GM21447 (cell line): ENCODE results near the gene BAIAP2L1.

Experiments used
- ATAC-seq: cut with Tn5 transposase; IDR thresholded peaks from one replicate; pipeline ENCODE4 v1.9.1; 2021; ENCODE audit not compliant: unreplicated experiment

The BAIAP2L1 gene

GRCh38 chr7:98280791-98281756 is 119.8 kb downstream of the BAIAP2L1 start, which contains the start of gene BRI3:
Gene BRI3 (plus strand): TSS chr7:98281686. CDS start chr7:98281796, 110 bp downstream.
- peak; percentile 78 for ATAC-seq

- ATAC-seq: no peak
These were observed 120.6 kb downstream of the BAIAP2L1 start for GRCh38 chr7:98280296-98280695.

- no peak for ATAC-seq
These were observed 122.0 kb downstream of the BAIAP2L1 start for GRCh38 chr7:98278936-98279335.

GRCh38 chr7:98278408-98278807 is 122.5 kb downstream of the BAIAP2L1 start:
- no peak for ATAC-seq

GRCh38 chr7:98276241-98276761 is 124.6 kb downstream of the BAIAP2L1 start:
- ATAC-seq: no peak

GRCh38 chr7:98267303-98267702 is 133.6 kb downstream of the BAIAP2L1 start:
- no peak for ATAC-seq

GRCh38 chr7:98266840-98267239 is 134.1 kb downstream of the BAIAP2L1 start:
- no peak for ATAC-seq

- ATAC-seq: no peak
These were observed 135.0 kb downstream of the BAIAP2L1 start for GRCh38 chr7:98265841-98266271.

- ATAC-seq: no peak
These were observed 143.2 kb downstream of the BAIAP2L1 start for GRCh38 chr7:98257701-98258100.

GRCh38 chr7:98256431-98256830 is 144.5 kb downstream of the BAIAP2L1 start:
- no peak for ATAC-seq

- no peak for ATAC-seq
These were observed 145.8 kb downstream of the BAIAP2L1 start for GRCh38 chr7:98254951-98255610.

- no peak for ATAC-seq
These were observed 146.4 kb downstream of the BAIAP2L1 start for GRCh38 chr7:98254516-98254915.

- ATAC-seq: peak; percentile 24
These were observed 148.3 kb downstream of the BAIAP2L1 start for GRCh38 chr7:98252425-98253054.

GRCh38 chr7:98251601-98252424 is 149.1 kb downstream of the BAIAP2L1 start, which contains the start of gene TECPR1:
Gene TECPR1 (minus strand): TSS chr7:98252232. CDS start chr7:98246146, 6,086 bp downstream.
- ATAC-seq: peak; percentile 93

- peak; percentile 41 for ATAC-seq
These were observed 149.7 kb downstream of the BAIAP2L1 start for GRCh38 chr7:98251231-98251600.

GRCh38 chr7:98250789-98251188 is 150.1 kb downstream of the BAIAP2L1 start:
- ATAC-seq: no peak

GRCh38 chr7:98249106-98249505 is 151.8 kb downstream of the BAIAP2L1 start:
- no peak for ATAC-seq

GRCh38 chr7:98248156-98248555 is 152.7 kb downstream of the BAIAP2L1 start:
- ATAC-seq: no peak

GRCh38 chr7:98244871-98245270 is 156.0 kb downstream of the BAIAP2L1 start:
- ATAC-seq: no peak

- ATAC-seq: no peak
These were observed 158.0 kb downstream of the BAIAP2L1 start for GRCh38 chr7:98242934-98243333.
